Sigmoid colon (tissue), 7 donors: Measurements from ENCODE around the gene FOXP1. TPM values are rescaled to one million over a fixed set of nuclear protein-coding genes. Genes with fewer than 3 reads are reported as not detected.

Experiments used
- DNase-seq: peaks from one replicate; pipeline ENCODE4 v3.0.0-alpha.2; 2019
- H3K27ac ChIP-seq, 4 donors: fragments of 200-600 bp; sonication (generic); one replicate each; pipeline ENCODE4 v1.5.1; 2016 to 2019; ENCODE audit warnings: mild to moderate bottlenecking in 1 of 4
- H3K27me3 ChIP-seq, 3 donors: fragments of 200-600 bp; sonication (generic); one replicate each; pipeline ENCODE4 v1.5.1; 2019; ENCODE audit warnings: mild to moderate bottlenecking in 1 of 3
- H3K36me3 ChIP-seq, 4 donors: fragments of 200-600 bp; sonication (generic); one replicate each; pipeline ENCODE4 v1.5.1; 2016 to 2019
- H3K4me1 ChIP-seq, 4 donors: fragments of 200-600 bp; sonication (generic); one replicate each; pipeline ENCODE4 v1.5.1; 2017 to 2019
- H3K4me3 ChIP-seq, 4 donors: fragments of 200-600 bp; sonication (generic); one replicate each; pipeline ENCODE4 v1.5.1; 2017 to 2019; ENCODE audit warnings: mild to moderate bottlenecking in 2 of 4, moderate library complexity in 1 of 4
- H3K9me3 ChIP-seq, 4 donors: fragments of 200-600 bp in 3 of 4; sonication (generic) in 3 of 4; one replicate each; pipeline versions ENCODE4 v1.5.1 to v1.6.1; 2013 to 2019
- CTCF ChIP-seq, 4 experiments: fragments of 450-650 bp in 3 of 4; fragments of 200-600 bp in 1 of 4; IDR thresholded peaks; one replicate each; pipeline ENCODE4 v1.5.1; 2016 to 2019; ENCODE audit warnings: antibody characterized with exemption in 4 of 4, mild to moderate bottlenecking in 3 of 4, moderate library complexity in 2 of 4
- EP300 ChIP-seq, 4 donors: sonication (generic); formaldehyde crosslinking; IDR thresholded peaks; one replicate each; pipeline ENCODE4 v1.6.1; 2017; ENCODE audit warnings: antibody characterized with exemption in 4 of 4
- POLR2A ChIP-seq, 2 donors: fragments of 450-650 bp; IDR thresholded peaks; one replicate each; pipeline ENCODE4 v1.6.1; 2016; ENCODE audit warnings: antibody characterized with exemption in 2 of 2, mild to moderate bottlenecking in 2 of 2, moderate library complexity in 2 of 2
- POLR2AphosphoS5 ChIP-seq, 4 donors: sonication (generic); formaldehyde crosslinking; IDR thresholded peaks; one replicate each; pipeline ENCODE4 v1.6.1; 2017; ENCODE audit warnings: antibody characterized with exemption in 4 of 4
- WGBS, 2 donors: extraction: QIAGEN DNeasy Blood & Tissue Kit; methylation state at CpG; one replicate each; pipeline ENCODE4 v1.1.7; 2013; 5-methylcytosine and 5-hydroxymethylcytosine counted together
- intact Hi-C: fragments of 100-400 bp; cut with DNase I; formaldehyde crosslinking; loops from one replicate; pipeline ENCODE4 v1.15.1; 2023
- polyA plus RNA-seq, 3 donors: library from polyadenylated mRNA; stranded (reverse); fragments of 200-250 nt; gene quantifications; one replicate each; pipeline ENCODE4 v1.2.3, GENCODE V29; 2013
- total RNA-seq, 4 donors: library from RNA; depleted of rRNA; stranded (reverse); fragments of >200 nt; gene quantifications; one replicate each; pipeline ENCODE4 v1.1.0, GENCODE V29; 2016
- donor health status: healthy with polysubstance abuse.
- donor health status: Bipolar disorder and iron deficiency.
- donor health status: healthy.

The FOXP1 gene
- total and polyA plus RNA-seq, 7 donors, result 13.8 to 232 (median 139) TPM

- DNase-seq, result no peak
- WGBS, 2 donors, result 88 to 93% methylated on average over 5 of the region's 5 CpGs
- H3K9me3 ChIP-seq, result no peaks in the 10 kb centered on the region
- intact Hi-C loops, result no loop called here
- TF ChIP-seq POLR2AphosphoS5 (IDR thresholded peaks at IDR 0.05), result no peak
- no peak for TF ChIP-seq POLR2A (IDR thresholded peaks at IDR 0.05)
- no peak for TF ChIP-seq CTCF (IDR thresholded peaks at IDR 0.05)
- no peak for TF ChIP-seq EP300 (IDR thresholded peaks at IDR 0.05)
- peaks cover 0 to 8% (median 0%) of the 10 kb centered on the region in 4 donors for H3K36me3 ChIP-seq
- no peak overlapping the region for H3K27ac ChIP-seq
- no peak overlapping the region for H3K4me3 ChIP-seq
- H3K27me3 ChIP-seq, result no peaks in the 10 kb centered on the region
- peaks cover 0 to 6% (median 0%) of the 10 kb centered on the region in 4 donors for H3K4me1 ChIP-seq
Observed at GRCh38 chr3:71175691-71176365, 407.7 kb downstream of the FOXP1 start.

DNA sequence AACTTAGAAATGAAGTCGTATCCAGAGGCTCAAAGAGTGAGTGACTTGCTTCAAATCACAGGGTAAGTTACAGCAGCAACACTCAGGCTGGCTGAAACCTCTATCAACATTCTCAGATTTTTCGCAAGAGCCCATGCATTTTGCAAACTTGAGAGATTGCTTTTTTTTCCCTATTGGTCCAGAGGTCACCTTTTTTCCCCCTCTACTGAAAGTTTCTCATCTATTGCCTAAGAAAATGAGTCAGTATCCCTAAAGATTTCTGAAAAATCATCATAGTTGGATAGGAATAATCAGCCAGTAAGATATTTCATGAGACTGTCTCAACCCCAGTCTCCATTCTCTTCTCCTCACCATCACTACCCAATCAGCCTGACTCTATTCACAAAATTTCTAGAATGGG, 410.6 kb downstream of the FOXP1 start:
- Histone ChIP-seq H3K9me3 (no peaks in the 10 kb centered on the region), H3K27ac (peak overlapping the region in 1 of 4 donors; percentile 18), H3K36me3 (peaks cover 0 to 8% (median 0%) of the 10 kb centered on the region in 4 donors), H3K4me3 (no peak overlapping the region), H3K27me3 (no peaks in the 10 kb centered on the region), H3K4me1 (peaks cover 0 to 22% (median 7%) of the 10 kb centered on the region in 4 donors)
- 90 to 93% methylated on average over 2 of the region's 2 CpGs for WGBS, 2 donors
- no peak for TF ChIP-seq EP300 (IDR thresholded peaks at IDR 0.05)
- no peak for TF ChIP-seq POLR2AphosphoS5 (IDR thresholded peaks at IDR 0.05)
- TF ChIP-seq CTCF (IDR thresholded peaks at IDR 0.05), result no peak
- no peak for TF ChIP-seq POLR2A (IDR thresholded peaks at IDR 0.05)
- intact Hi-C loops, result no loop called here
- no peak for DNase-seq

GRCh38 chr3:71172189-71172588, 411.3 kb downstream of the FOXP1 start:
- Histone ChIP-seq H3K36me3 (peaks cover 0 to 8% (median 0%) of the 10 kb centered on the region in 4 donors), H3K27ac (peak overlapping the region in 1 of 4 donors; percentile 18), H3K4me3 (no peak overlapping the region), H3K4me1 (peaks cover 0 to 22% (median 7%) of the 10 kb centered on the region in 4 donors), H3K27me3 (no peaks in the 10 kb centered on the region), H3K9me3 (no peaks in the 10 kb centered on the region)
- DNase-seq, result no peak
- TF ChIP-seq POLR2A (IDR thresholded peaks at IDR 0.05) (no peak), POLR2AphosphoS5 (IDR thresholded peaks at IDR 0.05) (no peak), CTCF (IDR thresholded peaks at IDR 0.05) (no peak), EP300 (IDR thresholded peaks at IDR 0.05) (no peak)
- WGBS, 2 donors, result 92 to 94% methylated on average over 3 of the region's 3 CpGs
- intact Hi-C loops, result no loop called here

- intact Hi-C loops, result no loop called here
- Histone ChIP-seq H3K36me3 (peaks cover 0 to 3% (median 0%) of the 10 kb centered on the region in 4 donors), H3K9me3 (no peaks in the 10 kb centered on the region), H3K27ac (no peak overlapping the region), H3K4me1 (peaks cover 0 to 22% (median 7%) of the 10 kb centered on the region in 4 donors), H3K4me3 (no peak overlapping the region), H3K27me3 (no peaks in the 10 kb centered on the region)
- TF ChIP-seq POLR2A (IDR thresholded peaks at IDR 0.05) (no peak), CTCF (IDR thresholded peaks at IDR 0.05) (no peak), EP300 (IDR thresholded peaks at IDR 0.05) (no peak), POLR2AphosphoS5 (IDR thresholded peaks at IDR 0.05) (no peak)
- WGBS, 2 donors, result 96 to 98% methylated on average over 7 of the region's 7 CpGs
- no peak for DNase-seq
Observed at GRCh38 chr3:71171247-71171646, 412.3 kb downstream of the FOXP1 start.
